HepG2 (cell line): ENCODE results near the gene TK1. TPM values are rescaled to one million over a fixed set of nuclear protein-coding genes. Genes with fewer than 3 reads are reported as not detected.
A peak's percentile ranks its signal among the peaks of the same experiment; 100 is the strongest.

Experiments
- BRF2 ChIP-seq: sonication (generic); formaldehyde crosslinking; IDR thresholded peaks from 2 replicates; pipeline ENCODE4 v1.8.1; 2022; ENCODE audit warnings: mild to moderate bottlenecking, missing genetic modification reagents
- FOSL2 ChIP-seq: sonication (generic); formaldehyde crosslinking; IDR thresholded peaks from 2 replicates; pipeline ENCODE4 v1.4.0; 2020; ENCODE audit warnings: missing genetic modification reagents
- HCFC1 ChIP-seq: fragments of 150-350 bp; IDR thresholded peaks from 2 replicates; pipeline ENCODE4 v1.6.1; 2014; ENCODE audit warnings: low read depth, low read length
- HNRNPH1 ChIP-seq: fragments of 200-400 bp; formaldehyde crosslinking; optimal IDR thresholded peaks from 2 replicates; pipeline ENCODE3; 2017; ENCODE audit warnings: mild to moderate bottlenecking, low read depth, low read length
- KDM4B ChIP-seq: sonication (generic); formaldehyde crosslinking; IDR thresholded peaks from 2 replicates; pipeline ENCODE4 v1.4.0; 2020; ENCODE audit warnings: missing genetic modification reagents
- KLF6 ChIP-seq: IDR thresholded peaks from 2 replicates; pipeline ENCODE4 v1.8.0; 2016; ENCODE audit warnings: missing biosample characterization, missing genetic modification reagents
- MAZ ChIP-seq, 2 experiments: sonication (generic) in 1 of 2; formaldehyde crosslinking in 1 of 2; IDR thresholded peaks; 2 replicates each; pipeline versions ENCODE4 v1.5.0 to v1.6.1; 2012 to 2020; ENCODE audit warnings: low read depth in 2 of 2, mild to moderate bottlenecking in 2 of 2, borderline replicate concordance in 1 of 2, improper control_type of control experiment in 1 of 2, low read length in 1 of 2, missing genetic modification reagents in 1 of 2, moderate library complexity in 1 of 2
- PRPF4 ChIP-seq: fragments of 200-400 bp; formaldehyde crosslinking; IDR thresholded peaks from 2 replicates; pipeline ENCODE4 v1.6.1; 2016; ENCODE audit warnings: low read length, low read depth; ENCODE audit not compliant: poor library complexity, severe bottlenecking
- RCOR2 ChIP-seq: IDR thresholded peaks from 2 replicates; pipeline ENCODE4 v1.6.1; 2016; ENCODE audit warnings: missing biosample characterization, missing genetic modification reagents
- RFXANK ChIP-seq: IDR thresholded peaks from 2 replicates; pipeline ENCODE4 v1.6.1; 2016
- SMC3 ChIP-seq: IDR thresholded peaks from 2 replicates; pipeline ENCODE4 v1.6.1; 2011; ENCODE audit warnings: low read length, improper control_type of control experiment
- STAG1 ChIP-seq: sonication (generic); formaldehyde crosslinking; IDR thresholded peaks from 2 replicates; pipeline ENCODE4 v1.4.0; 2020; ENCODE audit warnings: missing genetic modification reagents
- TCF7 ChIP-seq: sonication (generic); IDR thresholded peaks from 2 replicates; pipeline ENCODE4 v1.6.1; 2016; ENCODE audit warnings: antibody characterized with exemption, low read depth
- TGIF2 ChIP-seq: IDR thresholded peaks from 2 replicates; pipeline ENCODE4 v1.6.1; 2016; ENCODE audit warnings: control low read depth, missing compliant biosample characterization
- TOE1 ChIP-seq: sonication (generic); formaldehyde crosslinking; IDR thresholded peaks from 2 replicates; pipeline ENCODE4 v1.4.0; 2020; ENCODE audit warnings: mild to moderate bottlenecking, missing genetic modification reagents
- ZNF276 ChIP-seq: sonication (generic); formaldehyde crosslinking; IDR thresholded peaks from 2 replicates; pipeline ENCODE4 v1.4.0; 2020; ENCODE audit warnings: mild to moderate bottlenecking, low read depth, missing genetic modification reagents
- ZNF34 ChIP-seq: sonication (generic); formaldehyde crosslinking; IDR thresholded peaks from 2 replicates; pipeline ENCODE4 v1.4.0; 2020; ENCODE audit warnings: mild to moderate bottlenecking, missing genetic modification reagents, borderline replicate concordance
- ZNF549 ChIP-seq: sonication (generic); formaldehyde crosslinking; IDR thresholded peaks from 2 replicates; pipeline ENCODE4 v1.5.0; 2020; ENCODE audit warnings: missing genetic modification reagents
- ZNF629 ChIP-seq: sonication (generic); formaldehyde crosslinking; conservative IDR thresholded peaks from 2 replicates; pipeline ENCODE4 v1.5.0; 2020; ENCODE audit warnings: missing genetic modification reagents
- ZNF674 ChIP-seq: sonication (generic); formaldehyde crosslinking; IDR thresholded peaks from 2 replicates; pipeline ENCODE4 v1.5.0; 2020; ENCODE audit warnings: low read depth, mild to moderate bottlenecking, missing genetic modification reagents
- polyA plus RNA-seq, 8 experiments: library from polyadenylated mRNA; depleted of rRNA in 3 of 8; stranded (reverse) in 7 of 8; unstranded in 1 of 8; fragments of >200 nt; fragmentation: Illumina TruSeq in 4 of 8; extraction: Trizol in 4 of 8; gene quantifications; 2 replicates each; pipeline versions ENCODE4 v1.2.1 to v1.2.3, GENCODE V29; 2011 to 2016; ENCODE audit warnings: low read depth in 4 of 8, missing spikeins in 1 of 8, mixed read lengths in 1 of 8; ENCODE audit not compliant: insufficient read depth in 1 of 8
- total RNA-seq, 5 experiments: library from RNA; depleted of rRNA; stranded (reverse); fragments of >200 nt; fragmentation: Illumina TruSeq; extraction: Trizol; gene quantifications; 2 replicates each; pipeline ENCODE4 v1.2.3, GENCODE V29; 2016; ENCODE audit warnings: low read depth in 1 of 5
- TF ChIP-seq, protein P1 (sequence below): sonication (generic); formaldehyde crosslinking; IDR thresholded peaks from 2 replicates; pipeline ENCODE4 v1.5.0; 2020; ENCODE audit warnings: mild to moderate bottlenecking, missing genetic modification reagents
- TF ChIP-seq, protein P2 (sequence below): sonication (generic); formaldehyde crosslinking; conservative IDR thresholded peaks from 2 replicates; pipeline ENCODE4 v1.4.0; 2020; ENCODE audit warnings: missing genetic modification reagents
- TF ChIP-seq, protein P3 (sequence below): sonication (generic); formaldehyde crosslinking; IDR thresholded peaks from 2 replicates; pipeline ENCODE4 v1.8.0; 2022; ENCODE audit warnings: missing genetic modification reagents, low read depth, mild to moderate bottlenecking, borderline replicate concordance

Gene TK1
- total and polyA plus RNA-seq, 2 of the 13 experiments (the other 11 are each of a cell fraction or from before 2014, with no cell fraction given), result 45.0 to 96.0 TPM

DNA sequence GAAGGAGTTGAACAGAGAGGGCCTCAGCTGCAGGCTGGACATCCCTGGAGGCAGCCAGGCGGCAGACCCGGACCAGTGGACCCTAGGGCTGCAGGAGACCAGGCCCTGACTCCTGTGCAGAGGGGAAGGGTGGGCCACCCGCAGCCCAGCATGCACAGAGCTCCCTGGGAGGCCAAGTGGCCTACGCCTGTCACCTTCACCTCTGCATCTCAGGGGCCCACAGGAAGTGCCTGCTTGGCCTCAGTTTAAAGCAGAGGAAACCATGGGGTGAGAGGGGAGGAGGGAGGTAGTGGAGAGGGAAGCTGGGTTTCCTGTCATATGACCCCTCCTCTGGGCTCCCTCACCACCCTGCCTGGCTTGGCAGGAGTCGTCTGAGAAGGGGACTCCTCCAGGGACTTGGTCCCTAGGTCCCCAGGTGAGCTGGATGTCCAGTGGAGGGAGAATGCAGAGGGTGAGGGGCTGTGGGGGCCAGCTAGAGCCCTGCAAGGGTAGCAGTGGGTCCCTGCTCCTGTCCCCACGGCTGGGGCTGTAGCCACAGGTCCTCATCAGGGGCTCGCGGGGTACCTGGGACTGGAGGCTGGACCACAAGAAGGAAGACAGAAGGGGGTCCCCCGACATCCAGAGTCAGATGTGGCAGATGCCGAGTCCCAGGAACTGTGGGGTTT lies 56.3 kb downstream of the TK1 start, which contains the start of gene TMC8 (continued):
- TF ChIP-seq ZNF276 (CRISPR knock-in tag), result no peak
- TF ChIP-seq, protein P1, sequence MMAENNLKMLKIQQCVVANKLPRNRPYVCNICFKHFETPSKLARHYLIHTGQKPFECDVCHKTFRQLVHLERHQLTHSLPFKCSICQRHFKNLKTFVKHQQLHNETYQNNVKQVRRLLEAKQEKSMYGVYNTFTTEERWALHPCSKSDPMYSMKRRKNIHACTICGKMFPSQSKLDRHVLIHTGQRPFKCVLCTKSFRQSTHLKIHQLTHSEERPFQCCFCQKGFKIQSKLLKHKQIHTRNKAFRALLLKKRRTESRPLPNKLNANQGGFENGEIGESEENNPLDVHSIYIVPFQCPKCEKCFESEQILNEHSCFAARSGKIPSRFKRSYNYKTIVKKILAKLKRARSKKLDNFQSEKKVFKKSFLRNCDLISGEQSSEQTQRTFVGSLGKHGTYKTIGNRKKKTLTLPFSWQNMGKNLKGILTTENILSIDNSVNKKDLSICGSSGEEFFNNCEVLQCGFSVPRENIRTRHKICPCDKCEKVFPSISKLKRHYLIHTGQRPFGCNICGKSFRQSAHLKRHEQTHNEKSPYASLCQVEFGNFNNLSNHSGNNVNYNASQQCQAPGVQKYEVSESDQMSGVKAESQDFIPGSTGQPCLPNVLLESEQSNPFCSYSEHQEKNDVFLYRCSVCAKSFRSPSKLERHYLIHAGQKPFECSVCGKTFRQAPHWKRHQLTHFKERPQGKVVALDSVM (CRISPR knock-in tag), result no peak
- TF ChIP-seq ZNF549, result no peak
- TF ChIP-seq TCF7, result no peak; the same call in 1 of the 2 replicates
- no peak for TF ChIP-seq ZNF34 (CRISPR knock-in tag)
- no peak; the same call in 1 of the 2 replicates for TF ChIP-seq TGIF2 (CRISPR knock-in tag)
- no peak for TF ChIP-seq KDM4B
- no peak for TF ChIP-seq TOE1
- TF ChIP-seq, protein P2, sequence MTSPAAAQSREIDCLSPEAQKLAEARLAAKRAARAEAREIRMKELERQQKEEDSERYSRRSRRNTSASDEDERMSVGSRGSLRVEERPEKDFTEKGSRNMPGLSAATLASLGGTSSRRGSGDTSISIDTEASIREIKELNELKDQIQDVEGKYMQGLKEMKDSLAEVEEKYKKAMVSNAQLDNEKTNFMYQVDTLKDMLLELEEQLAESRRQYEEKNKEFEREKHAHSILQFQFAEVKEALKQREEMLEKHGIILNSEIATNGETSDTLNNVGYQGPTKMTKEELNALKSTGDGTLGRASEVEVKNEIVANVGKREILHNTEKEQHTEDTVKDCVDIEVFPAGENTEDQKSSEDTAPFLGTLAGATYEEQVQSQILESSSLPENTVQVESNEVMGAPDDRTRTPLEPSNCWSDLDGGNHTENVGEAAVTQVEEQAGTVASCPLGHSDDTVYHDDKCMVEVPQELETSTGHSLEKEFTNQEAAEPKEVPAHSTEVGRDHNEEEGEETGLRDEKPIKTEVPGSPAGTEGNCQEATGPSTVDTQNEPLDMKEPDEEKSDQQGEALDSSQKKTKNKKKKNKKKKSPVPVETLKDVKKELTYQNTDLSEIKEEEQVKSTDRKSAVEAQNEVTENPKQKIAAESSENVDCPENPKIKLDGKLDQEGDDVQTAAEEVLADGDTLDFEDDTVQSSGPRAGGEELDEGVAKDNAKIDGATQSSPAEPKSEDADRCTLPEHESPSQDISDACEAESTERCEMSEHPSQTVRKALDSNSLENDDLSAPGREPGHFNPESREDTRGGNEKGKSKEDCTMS (CRISPR knock-in tag), result no peak
- no peak for TF ChIP-seq STAG1 (CRISPR knock-in tag)
- no peak for TF ChIP-seq SMC3
- no peak for TF ChIP-seq PRPF4
- TF ChIP-seq RFXANK (CRISPR knock-in tag), result no peak
- peak; percentile 6; the same call in 1 of the 2 replicates for TF ChIP-seq ZNF629
- TF ChIP-seq BRF2, result no peak
- TF ChIP-seq ZNF674 (CRISPR knock-in tag), result no peak
- TF ChIP-seq RCOR2 (CRISPR knock-in tag), result peak; percentile 42; the same call in 1 of the 2 replicates
- TF ChIP-seq HCFC1, result no peak
- TF ChIP-seq HNRNPH1, result no peak
- TF ChIP-seq MAZ (IDR thresholded peaks at IDR 0.05; ENCODE audit: borderline replicate concordance, low read depth, low read length), result no peak
- no peak for TF ChIP-seq MAZ (CRISPR knock-in tag; IDR thresholded peaks at IDR 0.05; ENCODE audit: low read depth)
- TF ChIP-seq, protein P3, sequence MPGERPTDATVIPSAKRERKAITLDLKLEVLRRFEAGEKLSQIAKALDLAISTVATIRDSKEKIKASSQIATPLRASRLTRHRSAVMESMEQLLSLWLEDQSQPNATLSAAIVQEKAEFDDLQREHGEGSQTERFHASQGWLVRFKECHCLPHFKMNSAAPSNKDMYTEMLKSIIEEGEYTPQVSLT, result no peak; the same call in 1 of the 2 replicates
- no peak for TF ChIP-seq KLF6 (CRISPR knock-in tag)
- peak; percentile 28; the same call in 1 of the 2 replicates for TF ChIP-seq FOSL2 (CRISPR knock-in tag)
